ENCODE measurements around the gene FRMD8.
"Not testable (repeated sequence)": the region's sequence is repeated elsewhere in the genome, so short reads cannot be mapped to it uniquely, and the experiment has no call there.

Gene FRMD8

DNA sequence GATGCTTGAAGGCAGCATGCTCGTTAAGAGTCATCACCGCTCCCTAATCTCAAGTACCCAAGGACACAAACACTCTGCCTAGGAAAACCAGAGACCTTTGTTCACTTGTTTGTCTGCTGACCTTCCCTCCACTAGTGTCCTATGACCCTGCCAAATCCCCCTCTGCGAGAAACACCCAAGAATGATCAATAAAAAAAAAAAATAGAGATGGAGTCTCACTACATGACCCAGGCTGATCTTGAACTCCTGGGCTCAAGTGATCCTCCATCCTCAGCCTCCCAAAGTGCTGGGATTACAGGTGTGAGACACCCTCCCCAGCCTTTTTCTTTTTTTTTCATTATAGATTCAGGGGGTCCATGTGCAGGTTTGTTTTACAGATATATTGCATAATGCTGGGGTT, 65.8 kb downstream of the FRMD8 start:
- not testable (repeated sequence) for H3K27ac ChIP-seq (ENCODE audit: low read length); H3K36me3 ChIP-seq (ENCODE audit: insufficient read depth, low read depth, low read length); H3K4me1 ChIP-seq (ENCODE audit: insufficient read depth, low read length)

DNA sequence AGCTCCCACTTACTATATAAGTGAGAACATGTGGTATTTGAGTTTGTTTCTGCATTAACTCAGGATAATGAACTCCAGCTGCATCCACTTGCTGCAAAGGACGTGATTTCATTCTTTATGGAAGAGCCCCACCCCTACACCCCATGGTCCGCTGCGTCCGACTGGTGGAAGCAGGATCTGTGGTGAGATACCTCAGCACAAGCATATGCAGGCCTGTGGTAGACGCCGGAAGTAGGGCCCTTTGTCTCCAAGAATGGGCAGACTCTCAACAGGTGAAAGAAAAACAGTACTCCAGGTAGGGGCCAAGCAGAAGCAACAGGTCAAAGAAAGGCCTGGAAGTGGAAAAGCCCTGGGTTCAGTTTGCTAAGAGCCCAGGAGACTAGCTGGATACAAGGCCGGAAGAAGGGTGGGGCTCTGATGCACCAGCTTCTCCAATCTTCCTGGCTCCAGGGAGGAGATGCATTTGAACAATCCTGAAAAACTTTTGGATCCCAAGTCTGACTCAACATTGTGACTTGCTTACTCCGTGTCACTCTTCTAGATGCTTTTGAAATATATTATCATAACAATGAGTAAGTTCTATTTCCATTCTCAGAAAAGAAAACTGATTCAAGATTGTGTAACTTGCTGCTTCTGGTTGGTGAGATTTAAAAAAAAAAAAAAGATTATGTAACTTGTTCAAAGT, 66.5 kb downstream of the FRMD8 start:
- Histone ChIP-seq H3K36me3 (ENCODE audit: insufficient read depth, low read depth, low read length) (no peaks in the 10 kb centered on the region), H3K27me3 (ENCODE audit: insufficient read depth, low read length) (peaks cover 53% of the 10 kb centered on the region), H3K4me3 (ENCODE audit: low read length) (no peak overlapping the region), H3K9me3 (ENCODE audit: insufficient read depth, low read depth, low read length) (no peaks in the 10 kb centered on the region), H3K4me1 (ENCODE audit: insufficient read depth, low read length) (no peaks in the 10 kb centered on the region), H3K9ac (ENCODE audit: low read depth, low read length) (no peak overlapping the region), H3K27ac (ENCODE audit: low read length) (no peak overlapping the region)

More for the DNA sequence above, 65.8 kb downstream of the FRMD8 start:
- H3K9ac ChIP-seq (ENCODE audit: low read depth, low read length); H3K4me3 ChIP-seq (ENCODE audit: low read length); H3K9me3 ChIP-seq (ENCODE audit: insufficient read depth, low read depth, low read length): not testable (repeated sequence)
- peaks cover 46% of the 10 kb centered on the region for H3K27me3 ChIP-seq (ENCODE audit: insufficient read depth, low read length)

DNA sequence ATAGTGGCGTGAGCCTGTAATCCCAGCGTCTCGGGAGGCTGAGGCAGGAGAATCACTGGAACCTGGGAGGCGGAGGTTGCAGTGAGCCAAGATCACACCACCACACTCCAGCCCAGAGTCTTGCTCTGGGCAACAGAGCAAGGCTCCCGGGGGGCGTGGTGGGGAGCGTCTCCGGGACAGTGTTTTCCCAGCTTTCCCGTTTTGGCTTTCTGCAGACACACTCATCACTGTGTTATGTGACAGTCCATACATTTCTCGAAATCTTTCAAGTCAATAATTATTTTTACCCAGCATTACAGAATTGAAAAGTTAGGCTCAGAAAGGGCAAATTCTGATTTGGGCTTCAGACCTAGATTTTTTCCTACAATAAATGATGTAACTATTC, 67.9 kb downstream of the FRMD8 start:
- H3K9ac ChIP-seq (ENCODE audit: low read depth, low read length): no peak overlapping the region
- no peaks in the 10 kb centered on the region for H3K4me1 ChIP-seq (ENCODE audit: insufficient read depth, low read length)
- H3K36me3 ChIP-seq (ENCODE audit: insufficient read depth, low read depth, low read length): no peaks in the 10 kb centered on the region
- peaks cover 67% of the 10 kb centered on the region for H3K27me3 ChIP-seq (ENCODE audit: insufficient read depth, low read length)
- no peaks in the 10 kb centered on the region for H3K9me3 ChIP-seq (ENCODE audit: insufficient read depth, low read depth, low read length)
- H3K4me3 ChIP-seq (ENCODE audit: low read length): peak overlapping the region; percentile 71; the same call in 1 of the 2 replicates
- no peak overlapping the region for H3K27ac ChIP-seq (ENCODE audit: low read length)

DNA sequence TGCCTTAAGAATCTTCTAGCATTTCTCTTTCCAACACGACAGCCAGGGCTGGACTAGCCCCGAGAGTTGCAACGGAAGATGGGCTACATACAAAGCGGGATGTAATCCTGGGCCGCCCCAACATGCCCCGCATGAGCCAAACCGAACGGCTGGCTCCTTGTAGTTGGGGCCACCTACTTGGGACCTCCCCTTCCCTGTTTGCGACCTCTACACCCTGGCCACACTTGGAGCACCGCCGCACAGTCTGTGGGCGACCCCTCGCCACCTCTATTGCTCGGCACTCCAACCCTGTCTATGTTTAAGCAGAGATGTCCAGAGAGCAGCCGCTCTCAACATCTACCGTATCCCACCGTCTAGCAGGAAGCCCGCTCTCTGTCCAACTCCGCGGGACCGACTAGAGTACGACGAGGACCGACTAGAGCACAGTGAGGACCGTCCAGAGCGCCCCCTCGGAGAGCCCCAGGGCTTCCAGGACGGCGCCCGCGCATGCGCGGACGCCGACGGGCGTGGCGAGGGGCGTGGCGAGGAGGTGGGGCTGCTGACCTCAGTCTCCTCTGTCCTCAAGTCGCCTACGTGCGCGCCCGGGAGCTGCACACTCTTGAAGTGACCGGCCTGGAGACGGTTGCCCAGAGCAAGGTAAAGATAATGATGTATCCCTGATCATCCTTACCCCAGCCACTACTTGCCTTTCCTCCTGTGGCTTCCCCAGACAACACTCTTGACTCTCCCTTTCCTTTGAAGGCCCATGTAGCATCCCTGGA, 68.4 kb downstream of the FRMD8 start:
- Histone ChIP-seq H3K27me3 (ENCODE audit: insufficient read depth, low read length) (peaks cover 72% of the 10 kb centered on the region), H3K36me3 (ENCODE audit: insufficient read depth, low read depth, low read length) (no peaks in the 10 kb centered on the region), H3K27ac (ENCODE audit: low read length) (no peak overlapping the region), H3K9ac (ENCODE audit: low read depth, low read length) (peak overlapping the region; percentile 40; the same call in 1 of the 2 replicates), H3K9me3 (ENCODE audit: insufficient read depth, low read depth, low read length) (no peaks in the 10 kb centered on the region), H3K4me1 (ENCODE audit: insufficient read depth, low read length) (no peaks in the 10 kb centered on the region; the same call in 1 of the 2 replicates), H3K4me3 (ENCODE audit: low read length) (peak overlapping the region; percentile 71)

GRCh38 chr11:65456418-65456817, 70.0 kb downstream of the FRMD8 start:
- Histone ChIP-seq H3K9me3 (ENCODE audit: insufficient read depth, low read depth, low read length) (no peaks in the 10 kb centered on the region), H3K27ac (ENCODE audit: low read length) (no peak overlapping the region), H3K4me1 (ENCODE audit: insufficient read depth, low read length) (no peaks in the 10 kb centered on the region; the same call in 1 of the 2 replicates), H3K27me3 (ENCODE audit: insufficient read depth, low read length) (peaks cover 88% of the 10 kb centered on the region), H3K9ac (ENCODE audit: low read depth, low read length) (no peak overlapping the region), H3K36me3 (ENCODE audit: insufficient read depth, low read depth, low read length) (no peaks in the 10 kb centered on the region), H3K4me3 (ENCODE audit: low read length) (no peak overlapping the region)

DNA sequence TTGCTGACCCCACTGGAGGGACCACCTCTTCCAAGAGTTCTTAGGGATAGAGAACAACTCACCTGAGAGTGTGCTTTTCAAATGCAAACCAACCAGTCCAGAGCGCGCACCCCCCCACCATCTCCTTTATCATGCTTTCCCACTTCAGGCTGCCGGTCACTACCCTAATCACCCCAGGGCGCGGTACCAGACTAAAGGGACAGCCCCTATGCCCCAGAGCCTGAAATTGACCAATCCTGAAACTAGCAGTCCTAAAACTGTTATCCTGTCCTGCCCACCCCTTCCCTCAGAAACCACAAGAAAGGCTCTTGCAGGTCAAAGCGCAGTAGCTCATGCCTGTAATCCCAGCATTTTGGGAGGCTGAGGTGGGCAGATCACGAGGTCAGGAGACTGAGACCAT, 73.1 kb downstream of the FRMD8 start:
- H3K27me3 ChIP-seq (ENCODE audit: insufficient read depth, low read length): peaks cover 93% of the 10 kb centered on the region
- H3K27ac ChIP-seq (ENCODE audit: low read length): no peak overlapping the region
- H3K4me1 ChIP-seq (ENCODE audit: insufficient read depth, low read length): no peaks in the 10 kb centered on the region; the same call in 1 of the 2 replicates
- no peak overlapping the region for H3K9ac ChIP-seq (ENCODE audit: low read depth, low read length)
- no peaks in the 10 kb centered on the region for H3K36me3 ChIP-seq (ENCODE audit: insufficient read depth, low read depth, low read length)
- H3K4me3 ChIP-seq (ENCODE audit: low read length): no peak overlapping the region
- H3K9me3 ChIP-seq (ENCODE audit: insufficient read depth, low read depth, low read length): no peaks in the 10 kb centered on the region

Data from iPS-20b (cell line).